Measurements from ENCODE around the gene CARHSP1.

The CARHSP1 gene

DNA sequence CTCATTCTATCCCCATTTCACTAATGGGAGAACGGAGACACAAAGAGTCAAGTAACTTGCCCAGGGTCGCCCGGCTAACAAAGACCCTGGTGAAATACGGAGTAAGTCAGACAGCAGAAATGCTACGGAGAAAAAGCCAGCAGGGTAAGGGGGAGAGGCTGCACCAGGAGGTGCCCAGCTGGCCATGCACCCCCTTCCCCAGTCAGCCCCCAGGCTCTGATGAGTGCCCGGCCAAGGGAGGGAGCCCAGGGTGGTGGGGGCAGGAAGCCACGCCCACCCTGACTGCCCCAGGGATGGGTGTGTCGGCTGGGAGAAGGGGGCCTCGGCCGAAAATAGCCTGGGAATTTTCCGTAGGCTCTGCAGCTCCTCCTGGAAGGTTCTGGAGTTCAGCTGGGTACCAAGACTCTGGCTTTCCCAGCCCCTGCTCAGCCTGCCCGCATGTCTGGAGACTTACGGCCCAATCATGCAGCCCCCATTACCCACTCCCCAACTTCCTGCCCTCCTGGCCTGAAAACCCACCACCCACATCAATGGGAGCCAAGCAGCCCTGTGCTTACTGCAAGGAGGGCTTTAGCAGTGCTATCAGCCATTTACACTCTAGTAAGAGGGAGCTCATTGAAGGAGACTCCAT is 4.2 kb downstream of the CARHSP1 start:
- H3K4me3 ChIP-seq (ENCODE audit: low read depth, low read length): no peak overlapping the region
- TF ChIP-seq CTCF (IDR thresholded peaks at IDR 0.05; ENCODE audit: control insufficient read depth, extremely low read depth, insufficient read depth): no peak
- DNase-seq (ENCODE audit: low read depth): no peak

DNA sequence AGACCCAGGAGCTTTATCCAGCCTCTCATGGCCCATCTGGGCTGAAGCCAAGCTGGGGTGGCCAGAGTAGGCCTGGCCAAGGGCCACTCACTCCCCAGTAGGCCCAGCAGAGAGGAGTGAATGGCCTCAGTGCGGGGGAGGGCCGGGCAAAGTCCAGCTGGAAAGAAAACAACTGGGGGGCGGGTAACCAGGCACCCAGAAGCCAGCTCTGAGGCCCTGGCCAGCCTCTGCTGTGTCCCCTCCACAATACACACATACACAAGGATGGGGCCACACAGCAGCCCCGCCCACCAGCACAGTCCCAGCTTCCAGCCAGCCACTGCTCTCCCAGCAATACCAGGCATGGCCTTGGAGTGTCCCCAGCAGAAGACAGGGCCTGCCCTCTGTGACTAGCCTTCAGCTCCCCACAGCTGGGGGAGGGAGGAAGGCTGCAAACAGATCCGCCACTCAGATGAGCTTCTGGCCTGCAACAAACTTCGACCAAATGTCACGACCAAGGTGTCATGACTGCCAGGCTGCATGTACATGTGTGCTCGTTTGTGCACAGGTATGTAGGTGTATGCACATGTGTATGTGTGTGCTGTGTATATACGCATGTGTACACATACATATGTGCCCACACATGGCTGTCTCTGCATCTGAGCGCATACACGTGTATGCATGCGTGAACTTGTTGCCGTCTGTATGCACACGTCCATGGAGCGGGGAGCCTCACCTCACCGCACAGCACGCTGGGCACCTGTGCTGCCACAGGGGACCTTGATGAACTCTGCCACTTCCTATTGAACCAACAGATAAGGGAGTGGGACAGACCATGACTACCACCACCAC is 5.0 kb downstream of the CARHSP1 start:
- no peak for DNase-seq (ENCODE audit: low read depth)
- no peak overlapping the region for H3K4me3 ChIP-seq (ENCODE audit: low read depth, low read length)
- no peak for TF ChIP-seq CTCF (IDR thresholded peaks at IDR 0.05; ENCODE audit: control insufficient read depth, extremely low read depth, insufficient read depth)

- H3K4me3 ChIP-seq (ENCODE audit: low read depth, low read length): no peak overlapping the region
- no peak for TF ChIP-seq CTCF (IDR thresholded peaks at IDR 0.05; ENCODE audit: control insufficient read depth, extremely low read depth, insufficient read depth)
- no peak for DNase-seq (ENCODE audit: low read depth)
These were observed 6.3 kb downstream of the CARHSP1 start for GRCh38 chr16:8862309-8863130.

- no peak for DNase-seq (ENCODE audit: low read depth)
- H3K4me3 ChIP-seq (ENCODE audit: low read depth, low read length): no peak overlapping the region
- no peak for TF ChIP-seq CTCF (IDR thresholded peaks at IDR 0.05; ENCODE audit: control insufficient read depth, extremely low read depth, insufficient read depth)
These were observed 7.1 kb downstream of the CARHSP1 start for GRCh38 chr16:8861563-8862308.

- no peak for DNase-seq (ENCODE audit: low read depth)
- TF ChIP-seq CTCF (IDR thresholded peaks at IDR 0.05; ENCODE audit: control insufficient read depth, extremely low read depth, insufficient read depth): no peak
- H3K4me3 ChIP-seq (ENCODE audit: low read depth, low read length): no peak overlapping the region
These were observed 8.6 kb downstream of the CARHSP1 start for GRCh38 chr16:8859913-8860881.
